ENCODE results near the gene TECPR2. TPM values are rescaled to one million over a fixed set of nuclear protein-coding genes. Genes with fewer than 3 reads are reported as not detected.

TECPR2 gene
- total RNA-seq, 1 experiment from 2014 or later = 12.2 TPM

DNA sequence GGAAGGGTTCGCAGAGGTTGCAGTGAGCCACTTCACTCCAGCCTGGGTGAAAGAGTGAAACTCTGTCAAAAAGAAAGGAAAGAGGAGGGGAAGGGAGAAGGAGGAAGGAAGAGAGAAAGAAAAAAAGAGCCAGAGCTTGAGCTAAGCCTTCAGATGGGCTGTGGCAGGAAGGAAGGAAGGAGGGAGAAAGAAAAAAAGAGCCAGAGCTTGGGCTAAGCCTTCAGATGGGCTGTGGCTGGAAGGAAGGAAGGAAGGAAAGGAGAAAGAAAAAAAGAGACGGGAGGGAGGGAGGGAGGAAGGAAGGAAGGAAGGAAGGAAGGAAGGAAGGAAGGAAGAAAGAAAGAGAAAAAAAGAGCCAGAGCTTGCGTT lies 160.4 kb downstream of the TECPR2 start:
- Histone ChIP-seq H3K9ac (ENCODE audit: low read length) (no peak overlapping the region), H4K20me1 (ENCODE audit: insufficient read depth) (no peaks in the 10 kb centered on the region), H3K4me2 (ENCODE audit: low read length) (no peak overlapping the region), H3K4me3 (replicated peaks in 1 of 2; ENCODE audit: low read depth in 1 of 2, low read length in 2 of 2) (no peak overlapping the region), H3K9me2 (ENCODE audit: insufficient read depth) (no peaks in the 10 kb centered on the region), H3K79me2 (ENCODE audit: insufficient read depth, low read length) (no peaks in the 10 kb centered on the region), H3K27me3 (ENCODE audit: insufficient read depth, low read length) (no peaks in the 10 kb centered on the region), H3K9me3 (ENCODE audit: control insufficient read depth in 1 of 2, insufficient read depth in 1 of 2, low read depth in 1 of 2, low read length in 2 of 2) (no peaks in the 10 kb centered on the region), H3K27ac (ENCODE audit: low read depth, low read length) (no peak overlapping the region), H3K36me3 (ENCODE audit: control insufficient read depth in 1 of 2, insufficient read depth in 2 of 2, low read length in 2 of 2) (no peaks in the 10 kb centered on the region), H2AFZ (ENCODE audit: low read depth, low read length, poor library complexity, severe bottlenecking) (no peak overlapping the region), H3K4me1 (ENCODE audit: control insufficient read depth in 1 of 2, insufficient read depth in 2 of 2, low read length in 2 of 2) (peaks cover 23 to 43% of the 10 kb centered on the region in 2 experiments)
- RAD21 ChIA-PET (ENCODE audit: low non-redundant PET in 1 of 2, low total read pairs in 2 of 2, uncharacterized antibody in 2 of 2, unreplicated experiment in 2 of 2) = no interaction called here
- POLR2A ChIA-PET = interaction anchor here (0.7 kb wide), 1 partner anchor 72 kb away, joined by 5 read pairs; no protein-coding TSS in a partner anchor
- ATAC-seq (no peak), DNase-seq (ENCODE audit: low read depth, low spot score) (no peak)
- intact Hi-C loops (cut with micrococcal nuclease) = loop anchor here (10.0 kb wide), 3 partner anchors 132 to 402 kb away; partner anchors contain the start of genes AMN and TRAF3
- CTCF ChIA-PET = interaction anchor here (0.6 to 0.7 kb wide), 4 partner anchors 15 to 171 kb away, joined by 3 to 5 read pairs (median 3); no protein-coding TSS in a partner anchor
- no peak for TF ChIP-seq POLR2A (IDR thresholded peaks at IDR 0.05; ENCODE audit: borderline replicate concordance, extremely low read depth, insufficient read depth, insufficient read length)
- no peak for TF ChIP-seq ZNF274 (IDR thresholded peaks at IDR 0.05; ENCODE audit: low read depth, low read length)
- TF ChIP-seq YY1 (IDR thresholded peaks at IDR 0.05; ENCODE audit: extremely low read depth, insufficient replicate concordance, low read depth, low read length) = no peak
- no peak for TF ChIP-seq CBX3 (IDR thresholded peaks at IDR 0.05; ENCODE audit: low read depth)
- no peak for TF ChIP-seq CEBPB (IDR thresholded peaks at IDR 0.05; ENCODE audit: low read depth)
- BruUV-seq (replicated peaks) = no TSS peak

DNA sequence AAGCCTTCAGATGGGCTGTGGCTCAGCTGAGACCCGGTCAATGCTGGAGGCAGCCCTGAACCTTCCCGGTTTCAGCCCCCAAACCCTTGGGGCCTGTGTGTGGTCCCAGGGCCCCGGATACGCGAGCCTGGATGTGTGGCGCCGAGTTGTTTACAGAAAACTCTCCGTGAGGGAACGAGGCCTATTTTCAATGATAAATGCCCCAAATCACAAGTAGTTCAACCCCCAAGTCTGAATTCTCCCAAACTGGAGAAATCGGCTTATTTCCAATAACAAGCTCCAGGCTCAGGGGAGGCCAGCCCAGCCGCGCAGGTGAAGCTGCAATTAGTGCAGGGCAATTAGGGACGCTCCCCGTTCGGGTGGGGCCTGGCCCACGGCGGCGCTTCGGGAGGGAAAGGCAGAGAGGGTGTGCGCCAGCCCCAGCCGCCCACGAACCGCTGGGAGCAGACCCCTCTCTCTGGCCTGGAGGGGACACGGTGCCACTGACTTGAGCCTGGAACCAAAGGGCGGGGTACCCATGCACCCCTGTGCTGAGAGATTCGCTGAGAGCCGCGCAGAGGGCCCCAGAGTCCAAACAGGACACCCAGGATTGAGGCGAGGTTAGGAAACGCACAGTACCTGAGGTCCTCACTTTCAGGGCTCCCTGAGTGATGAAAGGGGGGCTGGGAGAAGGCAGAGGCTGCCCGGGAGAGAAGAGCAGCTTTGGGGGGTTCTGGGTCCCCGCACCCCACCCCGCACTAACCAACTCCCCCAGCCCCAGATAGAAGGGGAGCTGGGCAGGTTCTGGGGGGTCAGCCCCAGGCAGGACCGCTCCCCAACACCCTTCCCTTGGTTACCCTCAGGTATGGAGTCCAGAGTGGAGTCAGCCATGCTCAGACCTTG lies 161.1 kb downstream of the TECPR2 start:
- ChIA-PET CTCF (interaction anchor here (0.6 to 1.7 kb wide), 17 partner anchors 10 to 558 kb away, joined by 3 to 10 read pairs (median 5); no protein-coding TSS in a partner anchor), POLR2A (interaction anchor here (0.6 to 1.7 kb wide), 12 partner anchors 16 to 1015 kb away, joined by 3 to 12 read pairs (median 4); no protein-coding TSS in a partner anchor), RAD21 (ENCODE audit: low non-redundant PET in 1 of 2, low total read pairs in 2 of 2, uncharacterized antibody in 2 of 2, unreplicated experiment in 2 of 2) (interaction anchor here in 1 of 2 experiments (0.6 kb wide), 1 partner anchor 477 kb away, joined by 6 read pairs; no protein-coding TSS in a partner anchor)
- DNase-seq (ENCODE audit: low read depth, low spot score) = no peak
- Histone ChIP-seq H4K20me1 (ENCODE audit: insufficient read depth) (no peaks in the 10 kb centered on the region), H3K9me3 (ENCODE audit: control insufficient read depth in 1 of 2, insufficient read depth in 1 of 2, low read depth in 1 of 2, low read length in 2 of 2) (no peaks in the 10 kb centered on the region), H3K79me2 (ENCODE audit: insufficient read depth, low read length) (no peaks in the 10 kb centered on the region), H3K4me2 (ENCODE audit: low read length) (peak overlapping the region; percentile 98), H3K4me1 (ENCODE audit: control insufficient read depth in 1 of 2, insufficient read depth in 2 of 2, low read length in 2 of 2) (peaks cover 27 to 50% of the 10 kb centered on the region in 2 experiments), H3K4me3 (replicated peaks in 1 of 2; ENCODE audit: low read depth in 1 of 2, low read length in 2 of 2) (peak overlapping the region; percentile 16 to 19; a peak in 3 of 4 replicates), H2AFZ (ENCODE audit: low read depth, low read length, poor library complexity, severe bottlenecking) (no peak overlapping the region), H3K27me3 (ENCODE audit: insufficient read depth, low read length) (no peaks in the 10 kb centered on the region), H3K9me2 (ENCODE audit: insufficient read depth) (no peaks in the 10 kb centered on the region), H3K27ac (ENCODE audit: low read depth, low read length) (peak overlapping the region; percentile 30; the same call in 1 of the 2 replicates), H3K9ac (ENCODE audit: low read length) (peak overlapping the region; percentile 50), H3K36me3 (ENCODE audit: control insufficient read depth in 1 of 2, insufficient read depth in 2 of 2, low read length in 2 of 2) (no peaks in the 10 kb centered on the region)
- BruUV-seq (replicated peaks) = no TSS peak
- intact Hi-C loops (cut with micrococcal nuclease) = loop anchor here (1.0 to 10.0 kb wide), 4 partner anchors 68 to 401 kb away; partner anchors contain the start of genes AMN, RCOR1 and TRAF3
- no peak for ATAC-seq
- TF ChIP-seq POLR2AphosphoS5 (IDR thresholded peaks at IDR 0.05; ENCODE audit: low read depth, low read length) = no peak
- TF ChIP-seq RAD21 (IDR thresholded peaks at IDR 0.05; ENCODE audit: low read depth) = no peak
- TF ChIP-seq POLR2A (IDR thresholded peaks at IDR 0.05; ENCODE audit: borderline replicate concordance, extremely low read depth, insufficient read depth, insufficient read length) = no peak
- no peak for TF ChIP-seq FOSL1 (IDR thresholded peaks at IDR 0.05; ENCODE audit: low read depth)
- TF ChIP-seq, protein P1, sequence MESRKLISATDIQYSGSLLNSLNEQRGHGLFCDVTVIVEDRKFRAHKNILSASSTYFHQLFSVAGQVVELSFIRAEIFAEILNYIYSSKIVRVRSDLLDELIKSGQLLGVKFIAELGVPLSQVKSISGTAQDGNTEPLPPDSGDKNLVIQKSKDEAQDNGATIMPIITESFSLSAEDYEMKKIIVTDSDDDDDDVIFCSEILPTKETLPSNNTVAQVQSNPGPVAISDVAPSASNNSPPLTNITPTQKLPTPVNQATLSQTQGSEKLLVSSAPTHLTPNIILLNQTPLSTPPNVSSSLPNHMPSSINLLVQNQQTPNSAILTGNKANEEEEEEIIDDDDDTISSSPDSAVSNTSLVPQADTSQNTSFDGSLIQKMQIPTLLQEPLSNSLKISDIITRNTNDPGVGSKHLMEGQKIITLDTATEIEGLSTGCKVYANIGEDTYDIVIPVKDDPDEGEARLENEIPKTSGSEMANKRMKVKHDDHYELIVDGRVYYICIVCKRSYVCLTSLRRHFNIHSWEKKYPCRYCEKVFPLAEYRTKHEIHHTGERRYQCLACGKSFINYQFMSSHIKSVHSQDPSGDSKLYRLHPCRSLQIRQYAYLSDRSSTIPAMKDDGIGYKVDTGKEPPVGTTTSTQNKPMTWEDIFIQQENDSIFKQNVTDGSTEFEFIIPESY (IDR thresholded peaks at IDR 0.05; ENCODE audit: extremely low read depth, insufficient replicate concordance, low read length) = no peak
- TF ChIP-seq, protein P2, sequence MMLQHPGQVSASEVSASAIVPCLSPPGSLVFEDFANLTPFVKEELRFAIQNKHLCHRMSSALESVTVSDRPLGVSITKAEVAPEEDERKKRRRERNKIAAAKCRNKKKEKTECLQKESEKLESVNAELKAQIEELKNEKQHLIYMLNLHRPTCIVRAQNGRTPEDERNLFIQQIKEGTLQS (IDR thresholded peaks at IDR 0.05) = no peak
- TF ChIP-seq, protein P3, sequence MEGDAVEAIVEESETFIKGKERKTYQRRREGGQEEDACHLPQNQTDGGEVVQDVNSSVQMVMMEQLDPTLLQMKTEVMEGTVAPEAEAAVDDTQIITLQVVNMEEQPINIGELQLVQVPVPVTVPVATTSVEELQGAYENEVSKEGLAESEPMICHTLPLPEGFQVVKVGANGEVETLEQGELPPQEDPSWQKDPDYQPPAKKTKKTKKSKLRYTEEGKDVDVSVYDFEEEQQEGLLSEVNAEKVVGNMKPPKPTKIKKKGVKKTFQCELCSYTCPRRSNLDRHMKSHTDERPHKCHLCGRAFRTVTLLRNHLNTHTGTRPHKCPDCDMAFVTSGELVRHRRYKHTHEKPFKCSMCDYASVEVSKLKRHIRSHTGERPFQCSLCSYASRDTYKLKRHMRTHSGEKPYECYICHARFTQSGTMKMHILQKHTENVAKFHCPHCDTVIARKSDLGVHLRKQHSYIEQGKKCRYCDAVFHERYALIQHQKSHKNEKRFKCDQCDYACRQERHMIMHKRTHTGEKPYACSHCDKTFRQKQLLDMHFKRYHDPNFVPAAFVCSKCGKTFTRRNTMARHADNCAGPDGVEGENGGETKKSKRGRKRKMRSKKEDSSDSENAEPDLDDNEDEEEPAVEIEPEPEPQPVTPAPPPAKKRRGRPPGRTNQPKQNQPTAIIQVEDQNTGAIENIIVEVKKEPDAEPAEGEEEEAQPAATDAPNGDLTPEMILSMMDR (IDR thresholded peaks at IDR 0.05 in 2 of 3, conservative IDR thresholded peaks at IDR 0.05 in 1 of 3; ENCODE audit: borderline replicate concordance in 1 of 3, insufficient read depth in 1 of 3, low read depth in 2 of 3, low read length in 2 of 3) = no peak
- TF ChIP-seq ZFX (IDR thresholded peaks at IDR 0.05) = no peak
- no peak for TF ChIP-seq SP1 (IDR thresholded peaks at IDR 0.05; ENCODE audit: low read depth)
